Gastrocnemius medialis (tissue), 4 donors: ENCODE results near the gene GPC4. TPM values are rescaled to one million over a fixed set of nuclear protein-coding genes. Genes with fewer than 3 reads are reported as not detected.
"Not testable (repeated sequence)": the region's sequence is repeated elsewhere in the genome, so short reads cannot be mapped to it uniquely, and the experiment has no call there.

Source experiments
- ATAC-seq, 2 donors: fragments of 150-250 bp; one replicate each; pipeline ENCODE4 v1.9.1; 2016
- DNase-seq, 2 donors: peaks; one replicate each; pipeline ENCODE4 v3.0.0-alpha.2; 2019
- H3K27ac ChIP-seq, 4 donors: fragments of 200-600 bp; sonication (generic); 1 replicate in 1 of 4; 2 replicates in 3 of 4; pipeline ENCODE4 v1.5.1; 2016 to 2018; ENCODE audit warnings: mild to moderate bottlenecking in 2 of 4, moderate library complexity in 1 of 4
- H3K27me3 ChIP-seq, 3 donors: fragments of 200-600 bp; sonication (generic) in 2 of 3; 1 replicate in 1 of 3; 2 replicates in 2 of 3; pipeline versions ENCODE4 v1.5.1 to v1.6.0; 2016 to 2019; ENCODE audit warnings: mild to moderate bottlenecking in 1 of 3, moderate library complexity in 1 of 3
- H3K36me3 ChIP-seq, 2 donors: fragments of 200-600 bp; sonication (generic) in 1 of 2; one replicate each; pipeline ENCODE4 v1.5.1; 2017 to 2018
- H3K4me1 ChIP-seq, 2 donors: fragments of 200-600 bp; sonication (generic) in 1 of 2; one replicate each; pipeline ENCODE4 v1.5.1; 2016 to 2017; ENCODE audit warnings: mild to moderate bottlenecking in 2 of 2
- H3K4me3 ChIP-seq, 4 donors: fragments of 200-600 bp; sonication (generic) in 3 of 4; 1 replicate in 1 of 4; 2 replicates in 3 of 4; pipeline ENCODE4 v1.5.1; 2016 to 2019; ENCODE audit warnings: mild to moderate bottlenecking in 2 of 4
- H3K9me3 ChIP-seq, 3 donors: fragments of 200-600 bp; sonication (generic) in 2 of 3; 1 replicate in 1 of 3; 2 replicates in 2 of 3; pipeline ENCODE4 v1.5.1; 2016 to 2019
- CTCF ChIP-seq, 5 experiments: fragments of 450-650 bp in 3 of 5; fragments of 200-600 bp in 2 of 5; sonication (generic) in 2 of 5; IDR thresholded peaks in 4 of 5; conservative IDR thresholded peaks in 1 of 5; 1 replicate in 4 of 5; 2 replicates in 1 of 5; pipeline ENCODE4 v1.5.1; 2016 to 2019; ENCODE audit warnings: antibody characterized with exemption in 5 of 5, mild to moderate bottlenecking in 3 of 5, moderate library complexity in 3 of 5
- POLR2A ChIP-seq, 2 donors: fragments of 450-650 bp; IDR thresholded peaks; one replicate each; pipeline ENCODE4 v1.6.1; 2017; ENCODE audit warnings: antibody characterized with exemption in 2 of 2, mild to moderate bottlenecking in 2 of 2, moderate library complexity in 2 of 2
- in situ Hi-C, 4 donors: fragments of 200-750 bp; cut with MboI; loops; one replicate each; pipeline versions ENCODE4 v1.15.0 to v1.8.0; 2017; ENCODE audit warnings: low sequenced_read_pairs in 4 of 4
- intact Hi-C: fragments of 100-400 bp; cut with DNase I; formaldehyde crosslinking; loops from one replicate; pipeline ENCODE4 v1.15.1; 2023; ENCODE audit warnings: low total_unique reads
- total RNA-seq, 4 donors: library from RNA; depleted of rRNA; stranded (reverse); fragments of >200 nt; gene quantifications; one replicate each; pipeline versions ENCODE4 v1.1.0 to v1.2.3, GENCODE V29; 2016

GPC4 gene
- total RNA-seq, 4 donors from 2014 or later: 3.1 to 14.9 (median 9.6) TPM

DNA sequence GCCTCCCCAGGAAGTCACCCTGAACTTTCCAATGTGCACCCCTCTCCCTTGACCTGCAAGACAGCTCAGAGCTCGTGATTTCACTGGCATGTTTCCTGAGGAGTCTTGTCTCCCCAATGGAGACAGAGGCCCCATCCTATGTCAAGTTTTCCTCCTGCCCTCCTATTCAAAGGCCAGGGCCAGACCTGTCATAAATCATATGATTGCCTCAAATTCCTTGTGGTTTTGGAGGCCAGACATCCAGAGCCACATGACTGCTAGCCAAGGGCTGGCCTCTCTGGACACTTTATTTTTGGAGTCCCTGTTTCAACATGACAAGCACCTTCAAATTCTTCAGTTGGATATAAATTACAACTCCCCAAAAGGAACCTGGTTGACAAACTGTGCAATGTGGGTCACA lies 121.2 kb downstream of the GPC4 start:
- intact Hi-C loops: no loop called here
- DNase-seq (no peak), ATAC-seq (no peak)
- no peak overlapping the region for H3K27ac ChIP-seq
- H3K36me3 ChIP-seq: no peaks in the 10 kb centered on the region
- no peaks in the 10 kb centered on the region for H3K9me3 ChIP-seq
- no peaks in the 10 kb centered on the region for H3K4me1 ChIP-seq
- TF ChIP-seq CTCF (IDR thresholded peaks at IDR 0.05 in 4 of 5, conservative IDR thresholded peaks at IDR 0.05 in 1 of 5) (no peak), POLR2A (IDR thresholded peaks at IDR 0.05) (no peak)
- in situ Hi-C loops: no loop called here
- H3K4me3 ChIP-seq: no peak overlapping the region
- no peaks in the 10 kb centered on the region for H3K27me3 ChIP-seq

DNA sequence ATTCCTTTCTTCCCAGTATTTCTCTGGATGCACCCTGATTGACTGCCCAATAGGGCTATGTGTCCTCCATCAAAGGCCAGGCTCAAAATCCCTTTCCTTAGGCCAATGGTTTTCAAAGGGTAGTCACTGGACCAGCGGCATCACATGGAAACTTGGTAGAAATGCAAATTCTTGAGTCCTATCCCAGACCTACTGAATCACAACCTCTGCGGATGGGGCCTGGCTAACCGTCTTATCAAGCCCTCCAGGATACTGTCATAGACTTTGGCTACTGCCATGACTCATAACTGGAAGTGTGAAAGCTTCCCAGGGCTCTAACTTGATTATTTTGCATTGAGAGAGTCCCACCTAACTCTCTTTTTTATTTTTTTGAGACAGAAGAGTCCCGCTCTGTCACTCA lies 125.2 kb downstream of the GPC4 start:
- TF ChIP-seq CTCF (IDR thresholded peaks at IDR 0.05 in 4 of 5, conservative IDR thresholded peaks at IDR 0.05 in 1 of 5) (no peak), POLR2A (IDR thresholded peaks at IDR 0.05) (no peak)
- no peaks in the 10 kb centered on the region for H3K27me3 ChIP-seq
- no peak overlapping the region for H3K27ac ChIP-seq

DNA sequence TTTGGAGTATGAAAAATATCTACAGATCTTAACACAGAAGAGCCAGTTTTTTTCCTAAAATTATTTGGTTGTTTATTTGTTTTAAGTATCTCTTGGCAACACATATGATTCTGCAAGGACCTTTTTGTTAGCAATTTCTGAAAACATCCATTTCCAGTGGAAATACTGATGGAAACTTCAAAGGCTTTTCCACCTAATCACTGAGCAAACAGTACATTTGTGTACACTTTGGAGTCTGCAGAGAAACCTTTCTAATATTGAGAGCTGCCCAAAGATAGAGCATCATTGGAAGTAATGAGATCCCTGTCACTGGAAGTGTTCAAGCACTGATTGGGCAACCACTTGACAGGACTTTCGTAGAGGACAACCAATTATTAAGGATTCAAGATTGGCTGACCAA lies 127.4 kb downstream of the GPC4 start:
- ATAC-seq (no peak), DNase-seq (no peak)
- Histone ChIP-seq H3K4me3 (no peak overlapping the region), H3K9me3 (no peaks in the 10 kb centered on the region), H3K36me3 (no peaks in the 10 kb centered on the region), H3K27ac (no peak overlapping the region), H3K27me3 (no peaks in the 10 kb centered on the region), H3K4me1 (no peaks in the 10 kb centered on the region)
- TF ChIP-seq POLR2A (IDR thresholded peaks at IDR 0.05) (no peak), CTCF (IDR thresholded peaks at IDR 0.05 in 4 of 5, conservative IDR thresholded peaks at IDR 0.05 in 1 of 5) (no peak)
- intact Hi-C loops (no loop called here), in situ Hi-C loops (no loop called here)

More for the DNA sequence above, 125.2 kb downstream of the GPC4 start:
- in situ Hi-C loops: no loop called here
- H3K9me3 ChIP-seq: no peaks in the 10 kb centered on the region
- no peak for ATAC-seq
- intact Hi-C loops: no loop called here
- H3K4me3 ChIP-seq: no peak overlapping the region
- no peaks in the 10 kb centered on the region for H3K4me1 ChIP-seq
- no peaks in the 10 kb centered on the region for H3K36me3 ChIP-seq
- no peak for DNase-seq

- H3K4me1 ChIP-seq: no peaks in the 10 kb centered on the region
- intact Hi-C loops: no loop called here
- no peak for DNase-seq
- no peak for TF ChIP-seq POLR2A (IDR thresholded peaks at IDR 0.05)
- TF ChIP-seq CTCF (IDR thresholded peaks at IDR 0.05 in 4 of 5, conservative IDR thresholded peaks at IDR 0.05 in 1 of 5): no peak
- no peaks in the 10 kb centered on the region for H3K36me3 ChIP-seq
- no peaks in the 10 kb centered on the region for H3K9me3 ChIP-seq
- in situ Hi-C loops: no loop called here
- no peak overlapping the region for H3K27ac ChIP-seq
- no peak for ATAC-seq
- H3K27me3 ChIP-seq: no peaks in the 10 kb centered on the region
- H3K4me3 ChIP-seq: no peak overlapping the region
These were observed 129.9 kb downstream of the GPC4 start for GRCh38 chrX:133285341-133285740.

DNA sequence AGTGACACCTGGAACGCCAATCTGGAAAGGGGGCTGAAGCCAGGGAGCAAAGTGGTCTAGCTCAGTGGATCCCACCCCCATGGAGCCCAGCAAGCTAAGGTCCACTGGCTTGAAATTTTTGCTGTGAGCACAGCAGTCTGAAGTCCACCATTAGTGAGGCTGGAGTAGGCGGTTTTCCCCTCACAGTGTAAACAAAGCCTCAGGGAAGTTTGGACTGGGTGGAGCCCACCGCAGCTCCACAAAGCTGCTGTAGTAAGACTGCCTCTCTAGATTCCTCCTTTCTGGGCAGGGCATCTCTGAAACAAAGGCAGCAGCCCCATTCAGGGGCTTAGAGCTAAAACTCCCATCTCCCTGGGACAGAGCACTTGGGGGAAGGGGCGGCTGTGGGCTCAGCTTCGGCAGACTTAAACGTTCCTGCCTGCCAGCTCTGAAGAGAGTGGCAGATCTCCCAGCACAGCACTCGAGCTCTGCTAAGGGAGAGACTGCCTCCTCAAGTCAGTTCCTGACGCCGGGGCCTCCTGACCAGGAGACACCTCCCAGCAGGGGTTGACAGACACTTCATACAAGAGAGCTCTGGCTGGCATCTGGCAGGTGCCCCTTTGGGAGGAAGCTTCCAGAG lies 136.1 kb downstream of the GPC4 start:
- ATAC-seq, H3K27me3 ChIP-seq, H3K36me3 ChIP-seq, in situ Hi-C loops, H3K27ac ChIP-seq, H3K4me1 ChIP-seq, DNase-seq, H3K4me3 ChIP-seq, H3K9me3 ChIP-seq, intact Hi-C loops: not testable (repeated sequence)
